Testis (tissue), 2 donors: ENCODE measurements around the gene PRKG1.

Source experiments
- CTCF ChIP-seq, 3 experiments: fragments of 450-650 bp in 2 of 3; fragments of 200-600 bp in 1 of 3; sonication (generic) in 1 of 3; IDR thresholded peaks; one replicate each; pipeline ENCODE4 v1.5.1; 2016 to 2019; ENCODE audit warnings: antibody characterized with exemption in 3 of 3, mild to moderate bottlenecking in 2 of 3, moderate library complexity in 1 of 3
- POLR2A ChIP-seq: fragments of 450-650 bp; IDR thresholded peaks from one replicate; pipeline ENCODE4 v1.6.1; 2017; ENCODE audit warnings: antibody characterized with exemption, mild to moderate bottlenecking, moderate library complexity

- TF ChIP-seq POLR2A, result no peak
- TF ChIP-seq CTCF (IDR thresholded peaks at IDR 0.05), result no peak
These were observed 1062.6 kb downstream of the PRKG1 start for GRCh38 chr10:52136921-52137320.
